Tibial nerve (tissue), 4 donors: ENCODE measurements around the gene DHRS9. TPM values are rescaled to one million over a fixed set of nuclear protein-coding genes. Genes with fewer than 3 reads are reported as not detected.

Experiments
- DNase-seq, 2 donors: peaks; one replicate each; pipeline ENCODE4 v3.0.0-alpha.2; 2019; ENCODE audit warnings: low spot score in 2 of 2
- H3K27ac ChIP-seq, 4 donors: fragments of 200-600 bp; sonication (generic) in 3 of 4; one replicate each; pipeline ENCODE4 v1.5.1; 2017 to 2019; ENCODE audit warnings: mild to moderate bottlenecking in 1 of 4
- H3K27me3 ChIP-seq, 2 donors: fragments of 200-600 bp; sonication (generic) in 1 of 2; one replicate each; pipeline versions ENCODE4 v1.5.1 to v1.6.0; 2017 to 2019
- H3K36me3 ChIP-seq, 3 donors: fragments of 200-600 bp; sonication (generic); one replicate each; pipeline ENCODE4 v1.5.1; 2018 to 2019
- H3K4me1 ChIP-seq, 4 donors: fragments of 200-600 bp; sonication (generic) in 3 of 4; one replicate each; pipeline ENCODE4 v1.5.1; 2017 to 2019
- H3K4me3 ChIP-seq, 4 donors: fragments of 200-600 bp; sonication (generic) in 3 of 4; one replicate each; pipeline ENCODE4 v1.5.1; 2017 to 2019; ENCODE audit warnings: mild to moderate bottlenecking in 1 of 4, moderate library complexity in 1 of 4
- H3K9me3 ChIP-seq, 4 donors: fragments of 200-600 bp; sonication (generic) in 3 of 4; one replicate each; pipeline ENCODE4 v1.5.1; 2017 to 2019
- EP300 ChIP-seq, 2 donors: sonication (generic); formaldehyde crosslinking; IDR thresholded peaks; one replicate each; pipeline ENCODE4 v1.6.1; 2017; ENCODE audit warnings: antibody characterized with exemption in 2 of 2, mild to moderate bottlenecking in 1 of 2
- POLR2A ChIP-seq, 2 donors: fragments of 450-650 bp; IDR thresholded peaks; one replicate each; pipeline ENCODE4 v1.6.1; 2017; ENCODE audit warnings: antibody characterized with exemption in 2 of 2, mild to moderate bottlenecking in 2 of 2, moderate library complexity in 2 of 2
- WGBS, 2 donors: methylation state at CpG; one replicate each; pipeline ENCODE4 v1.1.5; 2018; 5-methylcytosine and 5-hydroxymethylcytosine counted together
- total RNA-seq, 4 donors: library from RNA; depleted of rRNA; stranded (reverse); fragments of >200 nt; gene quantifications; one replicate each; pipeline ENCODE4 v1.1.0, GENCODE V29; 2016
- TF ChIP-seq, protein P1 (sequence below), 5 experiments: fragments of 200-600 bp in 3 of 5; fragments of 450-650 bp in 2 of 5; sonication (generic) in 3 of 5; IDR thresholded peaks; one replicate each; pipeline ENCODE4 v1.5.1; 2016 to 2019; ENCODE audit warnings: antibody characterized with exemption in 5 of 5, mild to moderate bottlenecking in 3 of 5, moderate library complexity in 2 of 5

DHRS9 gene
- total RNA-seq, 4 donors from 2014 or later, result 0.21 to 0.59 (median 0.22) TPM; not detected in 1

DNA sequence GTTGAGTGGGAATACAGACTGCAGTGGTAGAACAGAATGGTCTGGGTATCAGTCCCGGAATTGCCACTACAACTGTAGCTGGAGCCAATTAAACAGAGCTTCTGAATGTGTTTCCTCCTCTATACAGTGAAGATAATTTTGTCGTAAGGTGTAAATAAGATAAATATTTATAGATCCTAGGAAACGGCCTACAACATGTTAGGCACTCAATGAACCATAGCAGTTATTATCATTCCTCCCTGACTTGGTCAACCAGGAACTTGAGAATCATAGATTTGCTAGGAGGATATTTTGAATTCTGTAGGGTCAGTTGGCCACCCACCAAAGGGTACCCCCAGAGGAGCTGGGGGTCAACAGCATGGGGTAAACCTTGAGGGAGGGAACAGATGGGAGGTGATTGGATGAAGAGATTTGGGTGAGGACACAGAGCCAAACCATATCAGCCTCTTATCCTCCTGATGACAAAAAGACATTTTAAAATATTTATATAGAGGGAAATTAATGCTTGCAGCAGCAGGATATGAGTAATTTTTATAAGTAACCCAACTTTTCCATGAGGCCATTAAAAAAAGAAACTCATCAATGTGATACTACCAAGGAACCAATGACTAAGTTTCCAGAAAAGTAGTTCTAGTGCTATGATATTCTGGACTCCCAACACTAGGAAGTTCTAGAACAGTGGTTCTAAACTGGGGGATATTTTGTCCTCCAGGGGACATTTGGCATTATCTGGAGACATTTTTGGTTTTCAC lies 4.0 kb downstream of the DHRS9 start:
- H3K27me3 ChIP-seq, result no peaks in the 10 kb centered on the region
- WGBS, 2 donors, result 83 to 94% methylated on average over 3 of the region's 3 CpGs
- DNase-seq, result no peak
- no peaks in the 10 kb centered on the region for H3K36me3 ChIP-seq
- TF ChIP-seq POLR2A (IDR thresholded peaks at IDR 0.05), result no peak
- no peak for TF ChIP-seq EP300 (IDR thresholded peaks at IDR 0.05)
- TF ChIP-seq, protein P1, sequence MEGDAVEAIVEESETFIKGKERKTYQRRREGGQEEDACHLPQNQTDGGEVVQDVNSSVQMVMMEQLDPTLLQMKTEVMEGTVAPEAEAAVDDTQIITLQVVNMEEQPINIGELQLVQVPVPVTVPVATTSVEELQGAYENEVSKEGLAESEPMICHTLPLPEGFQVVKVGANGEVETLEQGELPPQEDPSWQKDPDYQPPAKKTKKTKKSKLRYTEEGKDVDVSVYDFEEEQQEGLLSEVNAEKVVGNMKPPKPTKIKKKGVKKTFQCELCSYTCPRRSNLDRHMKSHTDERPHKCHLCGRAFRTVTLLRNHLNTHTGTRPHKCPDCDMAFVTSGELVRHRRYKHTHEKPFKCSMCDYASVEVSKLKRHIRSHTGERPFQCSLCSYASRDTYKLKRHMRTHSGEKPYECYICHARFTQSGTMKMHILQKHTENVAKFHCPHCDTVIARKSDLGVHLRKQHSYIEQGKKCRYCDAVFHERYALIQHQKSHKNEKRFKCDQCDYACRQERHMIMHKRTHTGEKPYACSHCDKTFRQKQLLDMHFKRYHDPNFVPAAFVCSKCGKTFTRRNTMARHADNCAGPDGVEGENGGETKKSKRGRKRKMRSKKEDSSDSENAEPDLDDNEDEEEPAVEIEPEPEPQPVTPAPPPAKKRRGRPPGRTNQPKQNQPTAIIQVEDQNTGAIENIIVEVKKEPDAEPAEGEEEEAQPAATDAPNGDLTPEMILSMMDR (IDR thresholded peaks at IDR 0.05), result no peak
- H3K4me1 ChIP-seq, result no peaks in the 10 kb centered on the region
- no peak overlapping the region for H3K27ac ChIP-seq
- H3K4me3 ChIP-seq, result no peak overlapping the region
- no peaks in the 10 kb centered on the region for H3K9me3 ChIP-seq

DNA sequence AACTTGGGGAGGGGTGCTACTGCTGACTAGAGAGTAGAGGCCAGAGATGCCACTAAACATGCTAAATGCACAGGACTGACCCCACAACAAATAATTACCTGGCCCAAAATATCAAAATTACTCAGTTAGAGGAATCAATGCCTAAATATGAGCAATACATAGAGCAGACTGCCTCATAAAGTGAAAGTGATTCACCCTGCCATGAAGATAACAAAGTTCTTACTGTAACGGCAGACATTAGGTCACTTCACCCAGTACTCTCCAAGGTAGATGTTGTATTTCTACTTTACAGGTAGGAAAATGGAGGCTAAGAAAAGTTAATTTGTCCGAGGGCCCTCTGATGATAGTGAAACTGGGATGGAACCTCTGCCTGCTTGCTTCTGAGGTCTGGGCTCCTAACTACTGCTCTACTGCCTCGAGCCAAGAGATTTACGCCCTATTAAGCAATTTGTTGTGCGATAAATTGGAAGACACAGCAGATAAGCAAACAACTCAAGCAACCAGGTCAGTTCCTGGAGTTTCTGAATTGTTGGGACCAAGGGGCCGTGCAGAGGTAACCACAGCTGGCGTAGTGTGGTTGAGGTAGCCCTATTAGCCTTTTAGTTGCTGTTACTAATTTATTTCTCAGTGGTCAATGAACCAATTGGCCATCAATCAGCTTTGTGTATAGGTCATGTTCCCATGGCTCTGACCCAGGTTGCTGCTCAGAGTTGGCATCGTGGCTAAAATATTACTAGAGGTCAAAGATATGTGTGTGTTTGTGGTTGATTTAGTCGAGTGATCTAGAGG lies 4.8 kb downstream of the DHRS9 start:
- no peak for DNase-seq
- Histone ChIP-seq H3K27ac (no peak overlapping the region), H3K9me3 (no peaks in the 10 kb centered on the region), H3K36me3 (no peaks in the 10 kb centered on the region), H3K27me3 (no peaks in the 10 kb centered on the region), H3K4me1 (no peaks in the 10 kb centered on the region), H3K4me3 (no peak overlapping the region)
- TF ChIP-seq POLR2A (IDR thresholded peaks at IDR 0.05) (no peak), EP300 (IDR thresholded peaks at IDR 0.05) (no peak)
- TF ChIP-seq, protein P1 (IDR thresholded peaks at IDR 0.05), result no peak
- WGBS, 2 donors, result 86 to 89% methylated on average over 9 of the region's 9 CpGs

DNA sequence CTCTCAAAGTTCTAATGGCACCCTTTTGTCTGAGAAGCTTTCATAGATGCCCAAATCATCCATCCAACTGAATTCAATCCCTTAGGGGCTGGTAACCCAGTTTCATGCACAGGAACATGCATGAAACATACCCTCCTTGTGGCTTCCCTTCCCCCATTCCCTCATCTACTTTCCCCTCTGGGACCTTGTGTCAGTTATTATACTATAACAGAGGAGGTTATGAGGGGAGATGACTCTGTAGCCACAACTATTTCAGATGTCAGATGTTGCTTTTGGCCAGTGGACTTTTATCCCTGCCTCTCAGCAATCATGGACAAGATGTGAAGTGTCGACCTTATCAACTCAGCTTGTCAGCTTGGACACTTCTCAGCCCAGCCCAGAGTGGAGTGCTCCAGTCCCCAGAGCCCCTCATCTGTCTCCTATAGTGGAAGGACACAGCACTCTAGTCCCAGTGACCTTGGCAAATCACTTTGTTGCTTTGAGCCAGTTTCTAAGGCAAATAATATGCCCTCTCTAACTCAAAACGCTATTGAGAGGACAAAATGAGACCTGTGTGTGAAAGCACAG lies 8.4 kb downstream of the DHRS9 start:
- no peaks in the 10 kb centered on the region for H3K27me3 ChIP-seq
- no peaks in the 10 kb centered on the region for H3K4me1 ChIP-seq
- H3K9me3 ChIP-seq, result no peaks in the 10 kb centered on the region
- no peak for DNase-seq
- H3K27ac ChIP-seq, result no peak overlapping the region
- WGBS, 2 donors, result 28 to 42% methylated on average over 2 of the region's 2 CpGs
- H3K4me3 ChIP-seq, result no peak overlapping the region
- H3K36me3 ChIP-seq, result no peaks in the 10 kb centered on the region
- TF ChIP-seq EP300 (IDR thresholded peaks at IDR 0.05), result no peak
- TF ChIP-seq POLR2A (IDR thresholded peaks at IDR 0.05), result no peak
- TF ChIP-seq, protein P1 (IDR thresholded peaks at IDR 0.05), result no peak

DNA sequence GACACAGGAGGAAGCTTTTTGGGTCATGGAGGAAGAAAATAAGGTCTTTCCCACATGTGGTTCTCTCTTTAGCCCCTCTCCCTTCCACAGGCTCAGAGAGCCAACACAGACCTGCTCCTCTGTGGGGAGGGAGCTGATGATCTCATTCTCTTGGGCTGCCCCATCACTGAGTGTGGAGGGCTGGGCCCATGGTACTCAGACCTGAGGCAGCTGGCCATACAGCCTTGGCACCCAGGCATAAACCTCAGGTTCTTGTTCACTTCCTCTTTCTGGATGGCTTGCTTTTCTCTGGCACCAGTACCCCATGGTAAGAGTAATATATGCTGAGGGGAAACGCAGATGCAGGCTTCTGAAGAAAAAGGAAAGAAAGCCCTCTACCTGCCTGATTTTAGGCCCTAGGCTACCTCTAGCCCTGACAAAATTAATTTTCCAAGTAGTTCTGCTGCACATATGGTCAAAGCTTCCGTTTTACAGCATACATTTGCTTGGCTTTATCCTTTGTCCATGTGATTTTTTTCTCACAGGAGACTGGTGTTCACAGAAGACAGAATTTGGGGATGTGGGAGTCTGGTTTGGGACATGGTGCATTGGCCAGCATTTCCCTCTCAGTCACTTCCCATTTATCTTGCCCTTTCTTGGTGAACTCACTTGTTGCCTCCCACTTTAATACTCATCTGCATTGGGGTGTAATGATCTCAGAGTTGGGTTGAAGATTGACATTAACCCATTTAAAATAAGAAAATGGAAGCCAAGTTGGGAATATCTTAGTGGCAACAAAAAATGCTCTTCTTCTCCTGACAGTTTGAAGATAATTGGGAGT lies 11.1 kb downstream of the DHRS9 start:
- H3K4me1 ChIP-seq, result no peaks in the 10 kb centered on the region
- no peak overlapping the region for H3K27ac ChIP-seq
- no peak overlapping the region for H3K4me3 ChIP-seq
- no peak for TF ChIP-seq POLR2A (IDR thresholded peaks at IDR 0.05)
- TF ChIP-seq, protein P1 (IDR thresholded peaks at IDR 0.05), result no peak
- TF ChIP-seq EP300 (IDR thresholded peaks at IDR 0.05), result no peak
- H3K36me3 ChIP-seq, result no peaks in the 10 kb centered on the region
- DNase-seq, result no peak
- no peaks in the 10 kb centered on the region for H3K27me3 ChIP-seq
- 76 to 87% methylated on average over 2 of the region's 2 CpGs for WGBS, 2 donors
- H3K9me3 ChIP-seq, result no peaks in the 10 kb centered on the region
